Umbilical cord (tissue), 2 donors: Measurements from ENCODE around the gene KCNJ10. TPM values are rescaled to one million over a fixed set of nuclear protein-coding genes. Genes with fewer than 3 reads are reported as not detected.

Experiments used
- DNase-seq: peaks from one replicate; pipeline ENCODE4 v3.0.0-alpha.2; 2015; ENCODE audit warnings: low spot score
- total RNA-seq: library from RNA; depleted of rRNA; stranded (reverse); fragments of >200 nt; gene quantifications from one replicate; pipeline ENCODE4 v1.2.3, GENCODE V29; 2014; ENCODE audit warnings: low replicate concordance; ENCODE audit not compliant: insufficient read depth

KCNJ10 gene
- total RNA-seq, 1 donor from 2014 or later = 4.6 TPM

- no peak for DNase-seq
Measured at GRCh38 chr1:159991513-159991912, 78.4 kb downstream of the KCNJ10 start.

GRCh38 chr1:159990005-159990404, 80.0 kb downstream of the KCNJ10 start:
- no peak for DNase-seq

GRCh38 chr1:159989581-159989980, 80.4 kb downstream of the KCNJ10 start:
- DNase-seq = peak; percentile 64

- no peak for DNase-seq
Measured at GRCh38 chr1:159988006-159988405, 82.0 kb downstream of the KCNJ10 start.

GRCh38 chr1:159987186-159987585, 82.8 kb downstream of the KCNJ10 start:
- DNase-seq = no peak

GRCh38 chr1:159986531-159986930, 83.4 kb downstream of the KCNJ10 start:
- no peak for DNase-seq

- DNase-seq = no peak
Measured at GRCh38 chr1:159986093-159986492, 83.9 kb downstream of the KCNJ10 start.

- DNase-seq = no peak
Measured at GRCh38 chr1:159985473-159985872, 84.5 kb downstream of the KCNJ10 start.

- DNase-seq = no peak
Measured at GRCh38 chr1:159983681-159984080, 86.3 kb downstream of the KCNJ10 start.

- no peak for DNase-seq
Measured at GRCh38 chr1:159982280-159982679, 87.7 kb downstream of the KCNJ10 start.

- DNase-seq = no peak
Measured at GRCh38 chr1:159981351-159982055, 88.5 kb downstream of the KCNJ10 start.

GRCh38 chr1:159980786-159981185, 89.2 kb downstream of the KCNJ10 start:
- no peak for DNase-seq

- no peak for DNase-seq
Measured at GRCh38 chr1:159980076-159980475, 89.9 kb downstream of the KCNJ10 start.

GRCh38 chr1:159979257-159979656, 90.7 kb downstream of the KCNJ10 start:
- DNase-seq = peak; percentile 83

- DNase-seq = no peak
Measured at GRCh38 chr1:159978107-159978398, 91.9 kb downstream of the KCNJ10 start.

- DNase-seq = no peak
Measured at GRCh38 chr1:159977364-159978106, 92.4 kb downstream of the KCNJ10 start.

GRCh38 chr1:159974350-159974965, 95.5 kb downstream of the KCNJ10 start:
- DNase-seq = no peak

- DNase-seq = no peak
Measured at GRCh38 chr1:159973350-159973940, 96.5 kb downstream of the KCNJ10 start.

GRCh38 chr1:159972443-159973205, 97.3 kb downstream of the KCNJ10 start:
- DNase-seq = no peak

GRCh38 chr1:159970932-159971342, 99.0 kb downstream of the KCNJ10 start:
- DNase-seq = no peak

GRCh38 chr1:159968901-159969300, 101.1 kb downstream of the KCNJ10 start:
- DNase-seq = no peak

GRCh38 chr1:159965263-159965662, 104.7 kb downstream of the KCNJ10 start:
- DNase-seq = no peak
